Ecto neural progenitor cell (in vitro differentiated cells): ENCODE results near the gene ACOT11.

ENCODE experiments used
- DNase-seq: peaks from one replicate; pipeline ENCODE4 v3.0.0-alpha.2; 2018; ENCODE audit warnings: low spot score

Gene ACOT11

GRCh38 chr1:54537611-54538010 is 10.4 kb upstream of the ACOT11 start:
- DNase-seq, result no peak

- DNase-seq, result no peak
Measured at GRCh38 chr1:54538538-54538937, 9.5 kb upstream of the ACOT11 start.

- no peak for DNase-seq
Measured at GRCh38 chr1:54540582-54541295, 7.3 kb upstream of the ACOT11 start.

- DNase-seq, result peak; percentile 89
Measured at GRCh38 chr1:54542120-54542961, 5.7 kb upstream of the ACOT11 start.

GRCh38 chr1:54542962-54543539 is 5.0 kb upstream of the ACOT11 start:
- DNase-seq, result no peak

- no peak for DNase-seq
Measured at GRCh38 chr1:54543729-54544496, 4.1 kb upstream of the ACOT11 start.

- no peak for DNase-seq
Measured at GRCh38 chr1:54545916-54546635, 2.0 kb upstream of the ACOT11 start.

GRCh38 chr1:54546651-54547401 is 1.2 kb upstream of the ACOT11 start:
- DNase-seq, result no peak

- DNase-seq, result no peak
Measured at GRCh38 chr1:54548389-54549044, 489 bp downstream of the ACOT11 start.

- no peak for DNase-seq
Measured at GRCh38 chr1:54549181-54549924, 1.3 kb downstream of the ACOT11 start.

GRCh38 chr1:54551891-54552290 is 3.9 kb downstream of the ACOT11 start:
- DNase-seq, result no peak

- no peak for DNase-seq
Measured at GRCh38 chr1:54553602-54554313, 5.7 kb downstream of the ACOT11 start.

GRCh38 chr1:54556110-54556509 is 8.1 kb downstream of the ACOT11 start:
- DNase-seq, result no peak

GRCh38 chr1:54557671-54558355 is 9.8 kb downstream of the ACOT11 start:
- DNase-seq, result no peak

GRCh38 chr1:54558434-54559030 is 10.5 kb downstream of the ACOT11 start:
- DNase-seq, result no peak

- DNase-seq, result no peak
Measured at GRCh38 chr1:54559111-54559548, 11.1 kb downstream of the ACOT11 start.

GRCh38 chr1:54559771-54560231 is 11.8 kb downstream of the ACOT11 start:
- no peak for DNase-seq
